HG03175 (cell line): Measurements from ENCODE around the gene DCD.
A peak's percentile ranks its signal among the peaks of the same experiment; 100 is the strongest.

ENCODE experiments used
- ATAC-seq: cut with Tn5 transposase; IDR thresholded peaks from one replicate; pipeline ENCODE4 v1.9.1; 2021; ENCODE audit warnings: mild to moderate bottlenecking, moderate library complexity; ENCODE audit not compliant: unreplicated experiment

DCD gene

GRCh38 chr12:54608769-54609168, 39.4 kb downstream of the DCD start:
- ATAC-seq, result no peak

GRCh38 chr12:54608156-54608555, 40.0 kb downstream of the DCD start:
- ATAC-seq, result no peak

- no peak for ATAC-seq
Measured at GRCh38 chr12:54606556-54606955, 41.6 kb downstream of the DCD start.

GRCh38 chr12:54605138-54605970, 42.8 kb downstream of the DCD start:
- no peak for ATAC-seq

GRCh38 chr12:54604436-54604835, 43.7 kb downstream of the DCD start:
- ATAC-seq, result no peak

GRCh38 chr12:54603872-54604271, 44.3 kb downstream of the DCD start:
- no peak for ATAC-seq

- peak; percentile 89 for ATAC-seq
Measured at GRCh38 chr12:54603173-54603814, 44.9 kb downstream of the DCD start.

GRCh38 chr12:54602661-54603060, 45.5 kb downstream of the DCD start:
- no peak for ATAC-seq

- ATAC-seq, result no peak
Measured at GRCh38 chr12:54601841-54602240, 46.3 kb downstream of the DCD start.

GRCh38 chr12:54598970-54599369, 49.2 kb downstream of the DCD start:
- no peak for ATAC-seq

- ATAC-seq, result no peak
Measured at GRCh38 chr12:54596526-54596946, 51.6 kb downstream of the DCD start.

- no peak for ATAC-seq
Measured at GRCh38 chr12:54595471-54595870, 52.7 kb downstream of the DCD start.
